ENCODE results near the gene PREP. TPM values are rescaled to one million over a fixed set of nuclear protein-coding genes. Genes with fewer than 3 reads are reported as not detected.

The PREP gene
- total RNA-seq, 4 donors from 2014 or later, result 32.9 to 63.2 (median 41.2) TPM

DNA sequence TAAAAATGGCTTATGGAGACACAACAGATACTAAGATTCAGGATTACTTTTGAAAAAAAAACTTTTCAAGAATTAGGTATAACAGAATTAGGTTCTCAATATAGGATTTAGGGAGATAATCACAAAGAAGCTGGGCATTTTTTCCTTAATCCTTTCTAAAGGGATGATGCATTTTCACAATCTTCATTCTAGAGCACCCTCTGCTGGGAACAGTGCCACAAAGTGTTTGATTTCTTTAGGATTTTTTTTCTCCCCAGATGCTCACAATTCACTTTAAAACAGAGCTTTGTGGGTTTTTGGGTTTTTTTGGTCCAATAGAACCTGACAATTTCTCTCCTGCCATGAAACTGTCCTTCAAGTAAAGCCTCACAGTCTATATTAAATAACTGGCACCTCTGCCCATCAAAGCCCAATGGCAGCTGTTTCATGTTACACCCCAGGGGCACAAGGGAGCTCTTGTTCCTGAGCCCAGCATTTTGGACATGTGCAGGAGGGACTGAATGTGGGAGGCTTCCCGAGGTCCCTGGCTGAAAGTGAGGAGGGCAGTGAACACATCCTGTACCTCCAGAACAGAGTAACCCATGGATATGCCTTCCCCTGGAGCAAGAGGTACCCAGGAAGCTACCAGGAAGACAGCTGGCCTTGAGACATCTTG lies 39.7 kb downstream of the PREP start:
- H3K4me1 ChIP-seq, result peaks cover 0 to 6% (median 0%) of the 10 kb centered on the region in 4 donors
- no peak overlapping the region for H3K4me3 ChIP-seq
- no peak overlapping the region for H3K27ac ChIP-seq
- intact Hi-C loops (cut with DNase I; ENCODE audit: low total_unique reads), result loop anchor here (1.0 kb wide), 1 partner anchor 15 kb away; no protein-coding TSS in a partner anchor
- no peaks in the 10 kb centered on the region for H3K9me3 ChIP-seq
- WGBS, 2 donors (ENCODE audit: low coverage in 1 of 2), result 43% methylated on average over 1 of the region's 1 CpG; no CpG with 5 or more reads in 1 of the 2 donors
- DNase-seq, result no peak
- TF ChIP-seq, protein P1, sequence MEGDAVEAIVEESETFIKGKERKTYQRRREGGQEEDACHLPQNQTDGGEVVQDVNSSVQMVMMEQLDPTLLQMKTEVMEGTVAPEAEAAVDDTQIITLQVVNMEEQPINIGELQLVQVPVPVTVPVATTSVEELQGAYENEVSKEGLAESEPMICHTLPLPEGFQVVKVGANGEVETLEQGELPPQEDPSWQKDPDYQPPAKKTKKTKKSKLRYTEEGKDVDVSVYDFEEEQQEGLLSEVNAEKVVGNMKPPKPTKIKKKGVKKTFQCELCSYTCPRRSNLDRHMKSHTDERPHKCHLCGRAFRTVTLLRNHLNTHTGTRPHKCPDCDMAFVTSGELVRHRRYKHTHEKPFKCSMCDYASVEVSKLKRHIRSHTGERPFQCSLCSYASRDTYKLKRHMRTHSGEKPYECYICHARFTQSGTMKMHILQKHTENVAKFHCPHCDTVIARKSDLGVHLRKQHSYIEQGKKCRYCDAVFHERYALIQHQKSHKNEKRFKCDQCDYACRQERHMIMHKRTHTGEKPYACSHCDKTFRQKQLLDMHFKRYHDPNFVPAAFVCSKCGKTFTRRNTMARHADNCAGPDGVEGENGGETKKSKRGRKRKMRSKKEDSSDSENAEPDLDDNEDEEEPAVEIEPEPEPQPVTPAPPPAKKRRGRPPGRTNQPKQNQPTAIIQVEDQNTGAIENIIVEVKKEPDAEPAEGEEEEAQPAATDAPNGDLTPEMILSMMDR (IDR thresholded peaks at IDR 0.05), result peak in 2 of 5 experiments; percentile 17
- no peak for TF ChIP-seq POLR2A (IDR thresholded peaks at IDR 0.05)
- in situ Hi-C loops (cut with MboI; ENCODE audit: low pct_ligation_motif_present in 1 of 4, low pct_unique_long_range_greater_than_20kb in 1 of 4, low sequenced_read_pairs in 3 of 4), result no loop called here
- no peaks in the 10 kb centered on the region for H3K27me3 ChIP-seq
- peaks cover 0 to 14% (median 0%) of the 10 kb centered on the region in 4 donors for H3K36me3 ChIP-seq

GRCh38 chr6:105359419-105360370 lies 43.2 kb downstream of the PREP start:
- no peak for DNase-seq
- H3K27ac ChIP-seq, result no peak overlapping the region

GRCh38 chr6:105357165-105357564 lies 45.7 kb downstream of the PREP start:
- TF ChIP-seq POLR2A (IDR thresholded peaks at IDR 0.05) (no peak), EP300 (IDR thresholded peaks at IDR 0.05; ENCODE audit: low read depth) (no peak), POLR2AphosphoS5 (IDR thresholded peaks at IDR 0.05) (no peak)
- TF ChIP-seq, protein P1 (IDR thresholded peaks at IDR 0.05), result no peak
- H3K9me3 ChIP-seq, result no peaks in the 10 kb centered on the region
- peaks cover 0 to 15% (median 5%) of the 10 kb centered on the region in 4 donors for H3K36me3 ChIP-seq
- DNase-seq, result no peak
- no peak overlapping the region for H3K27ac ChIP-seq
- no peaks in the 10 kb centered on the region for H3K27me3 ChIP-seq
- H3K4me1 ChIP-seq, result no peaks in the 10 kb centered on the region
- H3K4me3 ChIP-seq, result no peak overlapping the region
- intact Hi-C loops (cut with DNase I; ENCODE audit: low total_unique reads) (no loop called here), in situ Hi-C loops (cut with MboI; ENCODE audit: low pct_ligation_motif_present in 1 of 4, low pct_unique_long_range_greater_than_20kb in 1 of 4, low sequenced_read_pairs in 3 of 4) (no loop called here)
- WGBS, 2 donors (ENCODE audit: low coverage in 1 of 2), result 94 to 100% methylated on average over 1 of the region's 1 CpG

More at GRCh38 chr6:105359419-105360370, 43.2 kb downstream of the PREP start:
- intact Hi-C loops (cut with DNase I; ENCODE audit: low total_unique reads), result no loop called here
- no peak overlapping the region for H3K4me3 ChIP-seq
- 87 to 91% methylated on average over 7 to 10 of the region's 10 CpGs for WGBS, 2 donors (ENCODE audit: low coverage in 1 of 2)
- no peaks in the 10 kb centered on the region for H3K27me3 ChIP-seq
- H3K36me3 ChIP-seq, result peaks cover 0 to 8% (median 0%) of the 10 kb centered on the region in 4 donors
- no peaks in the 10 kb centered on the region for H3K4me1 ChIP-seq
- TF ChIP-seq POLR2A (IDR thresholded peaks at IDR 0.05) (no peak), EP300 (IDR thresholded peaks at IDR 0.05; ENCODE audit: low read depth) (no peak)
- no peaks in the 10 kb centered on the region for H3K9me3 ChIP-seq
- in situ Hi-C loops (cut with MboI; ENCODE audit: low pct_ligation_motif_present in 1 of 4, low pct_unique_long_range_greater_than_20kb in 1 of 4, low sequenced_read_pairs in 3 of 4), result no loop called here

GRCh38 chr6:105352037-105352617 lies 50.8 kb downstream of the PREP start:
- H3K4me3 ChIP-seq, result no peak overlapping the region
- DNase-seq, result no peak
- WGBS, 2 donors (ENCODE audit: low coverage in 1 of 2), result 97 to 100% methylated on average over 4 of the region's 4 CpGs
- H3K27me3 ChIP-seq, result no peaks in the 10 kb centered on the region
- H3K36me3 ChIP-seq, result peaks cover 0 to 40% (median 16%) of the 10 kb centered on the region in 4 donors
- TF ChIP-seq, protein P1 (IDR thresholded peaks at IDR 0.05), result no peak
- TF ChIP-seq EP300 (IDR thresholded peaks at IDR 0.05; ENCODE audit: low read depth) (no peak), POLR2AphosphoS5 (IDR thresholded peaks at IDR 0.05) (no peak), POLR2A (IDR thresholded peaks at IDR 0.05) (no peak)
- intact Hi-C loops (cut with DNase I; ENCODE audit: low total_unique reads), result no loop called here
- H3K9me3 ChIP-seq, result no peaks in the 10 kb centered on the region
- in situ Hi-C loops (cut with MboI; ENCODE audit: low pct_ligation_motif_present in 1 of 4, low pct_unique_long_range_greater_than_20kb in 1 of 4, low sequenced_read_pairs in 3 of 4), result no loop called here
- no peaks in the 10 kb centered on the region for H3K4me1 ChIP-seq
- H3K27ac ChIP-seq, result no peak overlapping the region
